Measurements from ENCODE around the gene PGBD2. TPM values are rescaled to one million over a fixed set of nuclear protein-coding genes. Genes with fewer than 3 reads are reported as not detected.

PGBD2 gene
- total and polyA plus RNA-seq, 9 donors, result 4.2 to 6.0 (median 4.8) TPM

Other genes with a start within 250 kb of the PGBD2 start
- gene OR14I1, start 203.5 kb upstream of the PGBD2 start, total RNA-seq, result not detected
- not detected for gene OR14I1, start 203.5 kb upstream of the PGBD2 start, polyA plus RNA-seq (ENCODE audit: insufficient read depth in 1 of 8, insufficient read length in 8 of 8, low replicate concordance in 1 of 8)
- gene LYPD8, start 150.5 kb upstream of the PGBD2 start, total RNA-seq, result not detected
- gene LYPD8, start 150.5 kb upstream of the PGBD2 start, polyA plus RNA-seq (ENCODE audit: insufficient read depth in 1 of 8, insufficient read length in 8 of 8, low replicate concordance in 1 of 8), result not detected
- gene SH3BP5L, start 80.3 kb upstream of the PGBD2 start, total RNA-seq, result 17.2 TPM
- gene SH3BP5L, start 80.3 kb upstream of the PGBD2 start, polyA plus RNA-seq (ENCODE audit: insufficient read depth in 1 of 8, insufficient read length in 8 of 8, low replicate concordance in 1 of 8), result 10 to 100 TPM; 17.5 to 22.2 (median 20.2) TPM
- 13.3 TPM for gene ZNF672, start 68.0 kb upstream of the PGBD2 start, total RNA-seq
- 10 to 100 TPM; 16.4 to 20.7 (median 18.5) TPM for gene ZNF672, start 68.0 kb upstream of the PGBD2 start, polyA plus RNA-seq (ENCODE audit: insufficient read depth in 1 of 8, insufficient read length in 8 of 8, low replicate concordance in 1 of 8)
- 18.8 TPM for gene ZNF692, start 47.1 kb upstream of the PGBD2 start, total RNA-seq
- 10 to 100 TPM; 22.0 to 42.8 (median 32.2) TPM for gene ZNF692, start 47.1 kb upstream of the PGBD2 start, polyA plus RNA-seq (ENCODE audit: insufficient read depth in 1 of 8, insufficient read length in 8 of 8, low replicate concordance in 1 of 8)

Data from muscle of leg (tissue), 9 donors.